ENCODE measurements around the gene KRT84.

- TF ChIP-seq POLR2A (IDR thresholded peaks at IDR 0.05; ENCODE audit: low read length) (no peak), GATA1 (IDR thresholded peaks at IDR 0.05; ENCODE audit: low read depth, low read length) (no peak)
These were observed 9.5 kb upstream of the KRT84 start for GRCh38 chr12:52394836-52395405.
